GM19238 (cell line): ENCODE data around the gene TUBGCP2.
"Not testable (repeated sequence)": the region's sequence is repeated elsewhere in the genome, so short reads cannot be mapped to it uniquely, and the experiment has no call there.

Experiments used
- DNase-seq: peaks from one replicate; pipeline ENCODE4 v3.0.0; 2011; ENCODE audit warnings: low spot score; ENCODE audit not compliant: insufficient read length

TUBGCP2 gene

GRCh38 chr10:133266056-133266795 lies 42.4 kb downstream of the TUBGCP2 start:
- DNase-seq: no peak

- not testable (repeated sequence) for DNase-seq
Observed at GRCh38 chr10:133265052-133265451, 43.6 kb downstream of the TUBGCP2 start.

- DNase-seq: no peak
Observed at GRCh38 chr10:133264461-133264860, 44.2 kb downstream of the TUBGCP2 start.

- no peak for DNase-seq
Observed at GRCh38 chr10:133263674-133264073, 45.0 kb downstream of the TUBGCP2 start.

- DNase-seq: no peak
Observed at GRCh38 chr10:133262696-133263095, 46.0 kb downstream of the TUBGCP2 start.

GRCh38 chr10:133261726-133262325 lies 46.8 kb downstream of the TUBGCP2 start:
- DNase-seq: peak; percentile 94

GRCh38 chr10:133260895-133261725 lies 47.6 kb downstream of the TUBGCP2 start:
- peak; percentile 80 for DNase-seq

- DNase-seq: no peak
Observed at GRCh38 chr10:133259602-133259989, 49.1 kb downstream of the TUBGCP2 start.

GRCh38 chr10:133258818-133259601 lies 49.7 kb downstream of the TUBGCP2 start:
- DNase-seq: no peak

- peak; percentile 51 for DNase-seq
Observed at GRCh38 chr10:133258066-133258817, 50.4 kb downstream of the TUBGCP2 start.

GRCh38 chr10:133257489-133258065 lies 51.1 kb downstream of the TUBGCP2 start:
- DNase-seq: peak; percentile 54

- no peak for DNase-seq
Observed at GRCh38 chr10:133255323-133255722, 53.3 kb downstream of the TUBGCP2 start.

- DNase-seq: no peak
Observed at GRCh38 chr10:133254421-133255120, 54.1 kb downstream of the TUBGCP2 start.

- DNase-seq: no peak
Observed at GRCh38 chr10:133253361-133253955, 55.2 kb downstream of the TUBGCP2 start.

GRCh38 chr10:133252223-133252552 lies 56.5 kb downstream of the TUBGCP2 start:
- no peak for DNase-seq

GRCh38 chr10:133251388-133252222 lies 57.1 kb downstream of the TUBGCP2 start:
- DNase-seq: no peak

- no peak for DNase-seq
Observed at GRCh38 chr10:133249975-133250754, 58.5 kb downstream of the TUBGCP2 start.
